Measurements from ENCODE around the gene ARAP2. TPM values are rescaled to one million over a fixed set of nuclear protein-coding genes. Genes with fewer than 3 reads are reported as not detected.

ARAP2 gene
- total RNA-seq, 1 experiment from 2014 or later: 12.0 TPM

- no TSS peak for BruUV-seq (replicated peaks)
- H3K27ac Mint-ChIP-seq (ENCODE audit: low read depth, unreplicated experiment): no peak overlapping the region
- DNase-seq (ENCODE audit: unreplicated experiment): no peak
- TF ChIP-seq CTCF (IDR thresholded peaks at IDR 0.05; ENCODE audit: unreplicated experiment): no peak
- CTCF ChIA-PET: interaction anchor here (0.6 kb wide), 1 partner anchor 187 kb away, joined by 3 read pairs; no protein-coding TSS in a partner anchor
- POLR2A ChIA-PET: interaction anchor here (0.6 kb wide), 1 partner anchor 37 kb away, joined by 3 read pairs; no protein-coding TSS in a partner anchor
- H3K9me3 Mint-ChIP-seq (ENCODE audit: unreplicated experiment): no peaks in the 10 kb centered on the region
- intact Hi-C loops (cut with micrococcal nuclease): no loop called here
- H3K27me3 Mint-ChIP-seq (ENCODE audit: insufficient read depth, unreplicated experiment): no peaks in the 10 kb centered on the region
- no peaks in the 10 kb centered on the region for H3K36me3 Mint-ChIP-seq (ENCODE audit: insufficient read depth, unreplicated experiment)
- H3K4me1 Mint-ChIP-seq (ENCODE audit: insufficient read depth, unreplicated experiment): no peaks in the 10 kb centered on the region
- no peak overlapping the region for H3K4me3 Mint-ChIP-seq (ENCODE audit: unreplicated experiment)
Observed at GRCh38 chr4:36251983-36252382, 7.7 kb upstream of the ARAP2 start.

GRCh38 chr4:36249610-36250009 lies 5.3 kb upstream of the ARAP2 start:
- intact Hi-C loops (cut with micrococcal nuclease): no loop called here
- DNase-seq (ENCODE audit: unreplicated experiment): no peak
- BruUV-seq (replicated peaks): no TSS peak
- Mint-ChIP-seq H3K4me1 (ENCODE audit: insufficient read depth, unreplicated experiment) (no peaks in the 10 kb centered on the region), H3K4me3 (ENCODE audit: unreplicated experiment) (no peak overlapping the region), H3K27me3 (ENCODE audit: insufficient read depth, unreplicated experiment) (no peaks in the 10 kb centered on the region), H3K36me3 (ENCODE audit: insufficient read depth, unreplicated experiment) (no peaks in the 10 kb centered on the region), H3K9me3 (ENCODE audit: unreplicated experiment) (no peaks in the 10 kb centered on the region), H3K27ac (ENCODE audit: low read depth, unreplicated experiment) (no peak overlapping the region)
- ChIA-PET CTCF (no interaction called here), POLR2A (interaction anchor here (0.6 to 1.0 kb wide), 2 partner anchors 30 to 45 kb away, joined by 3 read pairs; no protein-coding TSS in a partner anchor)
- no peak for TF ChIP-seq CTCF (IDR thresholded peaks at IDR 0.05; ENCODE audit: unreplicated experiment)

GRCh38 chr4:36243355-36244256 lies 708 bp downstream of the ARAP2 start:
- peak; percentile 73 for DNase-seq (ENCODE audit: unreplicated experiment)
- intact Hi-C loops (cut with micrococcal nuclease): loop anchor here (1.0 kb wide), 1 partner anchor 49 kb away; no protein-coding TSS in a partner anchor
- Mint-ChIP-seq H3K27me3 (ENCODE audit: insufficient read depth, unreplicated experiment) (no peaks in the 10 kb centered on the region), H3K36me3 (ENCODE audit: insufficient read depth, unreplicated experiment) (no peaks in the 10 kb centered on the region), H3K4me1 (ENCODE audit: insufficient read depth, unreplicated experiment) (peaks cover 16% of the 10 kb centered on the region), H3K4me3 (ENCODE audit: unreplicated experiment) (peak overlapping the region; percentile 90), H3K27ac (ENCODE audit: low read depth, unreplicated experiment) (peak overlapping the region; percentile 92), H3K9me3 (ENCODE audit: unreplicated experiment) (no peaks in the 10 kb centered on the region)
- CTCF ChIA-PET: interaction anchor here (0.6 to 3.0 kb wide), 18 partner anchors 10 to 1411 kb away, joined by 3 to 18 read pairs (median 4); partner anchors contain the start of gene DTHD1
- BruUV-seq (replicated peaks): TSS peak; percentile 41
- no peak for TF ChIP-seq CTCF (IDR thresholded peaks at IDR 0.05; ENCODE audit: unreplicated experiment)
- POLR2A ChIA-PET: interaction anchor here (0.6 to 6.0 kb wide), 26 partner anchors 8 to 1558 kb away, joined by 3 to 68 read pairs (median 4); partner anchors contain the start of gene DTHD1

Data from MCF 10A (cell line).